CD14-positive monocyte (primary cell): ENCODE measurements around the gene IL1F10. TPM values are rescaled to one million over a fixed set of nuclear protein-coding genes. Genes with fewer than 3 reads are reported as not detected.

Experiments
- DNase-seq, 3 donors: peaks; one replicate each; pipeline ENCODE4 v3.0.0-alpha.2; 2011 to 2022
- H2AFZ ChIP-seq: 2 replicates; pipeline ENCODE4 v1.6.0; 2012; ENCODE audit warnings: mild to moderate bottlenecking, low read depth, low read length, inconsistent platforms; ENCODE audit not compliant: insufficient read depth, poor library complexity, severe bottlenecking
- H3K27ac ChIP-seq, 2 donors: 1 replicate in 1 of 2; 2 replicates in 1 of 2; pipeline ENCODE4 v1.5.1; 2012 to 2013; ENCODE audit warnings: low read length in 2 of 2, control low read depth in 1 of 2, inconsistent platforms in 1 of 2, low read depth in 1 of 2, mild to moderate bottlenecking in 1 of 2
- H3K27me3 ChIP-seq, 2 donors: one replicate each; pipeline versions ENCODE4 v1.6.0 to v1.6.1; 2011 to 2013; ENCODE audit warnings: low read length in 2 of 2; ENCODE audit not compliant: control insufficient read depth in 2 of 2, insufficient read depth in 2 of 2
- H3K36me3 ChIP-seq, 2 donors: replicated peaks in 1 of 2; 1 replicate in 1 of 2; 2 replicates in 1 of 2; pipeline versions ENCODE4 v1.5.1 to v1.6.1; 2012 to 2013; ENCODE audit warnings: low read length in 2 of 2, control low read depth in 1 of 2, inconsistent platforms in 1 of 2, mild to moderate bottlenecking in 1 of 2; ENCODE audit not compliant: insufficient read depth in 2 of 2, control insufficient read depth in 1 of 2
- H3K4me1 ChIP-seq, 2 donors: 1 replicate in 1 of 2; 2 replicates in 1 of 2; pipeline versions ENCODE4 v1.5.1 to v1.6.1; 2012 to 2013; ENCODE audit warnings: low read length in 2 of 2, control low read depth in 1 of 2, inconsistent platforms in 1 of 2, mild to moderate bottlenecking in 1 of 2, moderate library complexity in 1 of 2; ENCODE audit not compliant: insufficient read depth in 2 of 2, control insufficient read depth in 1 of 2
- H3K4me2 ChIP-seq: replicated peaks from 2 replicates; pipeline ENCODE3; 2012; ENCODE audit warnings: low read length, moderate library complexity, mild to moderate bottlenecking; ENCODE audit not compliant: poor library complexity, severe bottlenecking; ENCODE audit errors: extremely low read depth
- H3K4me3 ChIP-seq, 3 experiments: fragments of 200-600 bp in 1 of 3; sonication (generic) in 1 of 3; replicated peaks in 1 of 3; 1 replicate in 2 of 3; 2 replicates in 1 of 3; pipeline ENCODE4 v1.5.1; 2011 to 2013; ENCODE audit warnings: low read length in 3 of 3, mild to moderate bottlenecking in 3 of 3, control low read depth in 2 of 3, low read depth in 2 of 3, inconsistent platforms in 1 of 3, moderate library complexity in 1 of 3
- H3K79me2 ChIP-seq: 2 replicates; pipeline ENCODE4 v1.6.0; 2012; ENCODE audit warnings: mild to moderate bottlenecking, control low read depth, inconsistent platforms, low read length, moderate library complexity; ENCODE audit not compliant: insufficient read depth
- H3K9ac ChIP-seq: 2 replicates; pipeline ENCODE4 v1.6.0; 2017; ENCODE audit warnings: low read length, mild to moderate bottlenecking; ENCODE audit not compliant: insufficient read depth, poor library complexity, severe bottlenecking
- H3K9me3 ChIP-seq, 2 donors: replicated peaks in 1 of 2; 1 replicate in 1 of 2; 2 replicates in 1 of 2; pipeline versions ENCODE4 v1.5.1 to v1.6.1; 2012 to 2013; ENCODE audit warnings: low read length in 2 of 2, control low read depth in 1 of 2; ENCODE audit not compliant: control insufficient read depth in 1 of 2, insufficient read depth in 1 of 2
- H4K20me1 ChIP-seq: 2 replicates; pipeline ENCODE4 v1.6.0; 2012; ENCODE audit warnings: mild to moderate bottlenecking, low read length, control low read depth, moderate library complexity; ENCODE audit not compliant: insufficient read depth
- H3K27ac Mint-ChIP-seq, 7 donors: one replicate each; pipeline ENCODE4 v1.8.0; 2020; ENCODE audit warnings: mild to moderate bottlenecking in 7 of 7, mixed read lengths in 7 of 7, moderate library complexity in 6 of 7, inconsistent platforms in 2 of 7
- H3K27me3 Mint-ChIP-seq, 3 donors: one replicate each; pipeline ENCODE4 v1.8.0; 2021 to 2022; ENCODE audit warnings: low read depth in 3 of 3, mild to moderate bottlenecking in 3 of 3, mixed read lengths in 3 of 3, moderate library complexity in 3 of 3, inconsistent platforms in 1 of 3
- H3K36me3 Mint-ChIP-seq, 2 donors: one replicate each; pipeline ENCODE4 v1.8.0; 2020; ENCODE audit warnings: mixed read lengths in 2 of 2, inconsistent platforms in 1 of 2, mild to moderate bottlenecking in 1 of 2
- H3K4me1 Mint-ChIP-seq: one replicate; pipeline ENCODE4 v1.8.0; 2020; ENCODE audit warnings: mild to moderate bottlenecking, mixed read lengths
- H3K4me3 Mint-ChIP-seq, 2 donors: one replicate each; pipeline ENCODE4 v1.8.0; 2020; ENCODE audit warnings: mild to moderate bottlenecking in 2 of 2, mixed read lengths in 2 of 2, moderate library complexity in 1 of 2
- H3K9me3 Mint-ChIP-seq, 7 donors: one replicate each; pipeline ENCODE4 v1.8.0; 2020 to 2022; ENCODE audit warnings: mixed read lengths in 7 of 7, mild to moderate bottlenecking in 6 of 7, moderate library complexity in 6 of 7, inconsistent platforms in 2 of 7
- CTCF ChIP-seq: fragments of 200-600 bp; IDR thresholded peaks from one replicate; pipeline ENCODE4 v1.8.0; 2022; ENCODE audit warnings: antibody characterized with exemption, mild to moderate bottlenecking
- WGBS: methylation state at CpG from one replicate; pipeline ENCODE4 v1.1.5; 2013; ENCODE audit warnings: missing lambda C conversion rate; ENCODE audit not compliant: insufficient coverage; 5-methylcytosine and 5-hydroxymethylcytosine counted together
- intact Hi-C, 2 donors: fragments of 100-400 bp; cut with micrococcal nuclease; formaldehyde crosslinking; loops; one replicate each; pipeline versions ENCODE4 v1.15.0 to v1.15.1; 2023
- polyA plus RNA-seq, 3 donors: library from polyadenylated mRNA; depleted of rRNA in 1 of 3; unstranded in 2 of 3; stranded (reverse) in 1 of 3; fragments of 300-500 nt in 2 of 3; fragments of >200 nt in 1 of 3; fragmentation: Illumina TruSeq in 2 of 3; gene quantifications; 1 replicate in 2 of 3; 2 replicates in 1 of 3; pipeline ENCODE4 v1.2.3, GENCODE V29; 2012 to 2021

Gene IL1F10
- polyA plus RNA-seq, 3 donors: not detected

- no peak for DNase-seq
- Mint-ChIP-seq H3K9me3 (peaks cover 12 to 25% (median 21%) of the 10 kb centered on the region in 7 donors), H3K4me1 (no peaks in the 10 kb centered on the region), H3K27ac (no peak overlapping the region), H3K4me3 (no peak overlapping the region), H3K36me3 (no peaks in the 10 kb centered on the region), H3K27me3 (peaks cover 2 to 7% (median 2%) of the 10 kb centered on the region in 3 donors)
- intact Hi-C loops: no loop called here
- TF ChIP-seq CTCF: no peak
- Histone ChIP-seq H3K4me2 (no peak overlapping the region), H3K4me3 (no peak overlapping the region), H3K9ac (no peak overlapping the region), H3K36me3 (no peaks in the 10 kb centered on the region), H2AFZ (no peak overlapping the region), H3K9me3 (peaks cover 0 to 8% of the 10 kb centered on the region in 2 donors), H3K27ac (no peak overlapping the region), H4K20me1 (no peaks in the 10 kb centered on the region), H3K79me2 (no peaks in the 10 kb centered on the region), H3K4me1 (no peaks in the 10 kb centered on the region), H3K27me3 (no peaks in the 10 kb centered on the region)
- no CpG with 5 or more reads among the region's 1 CpG for WGBS
These were observed 10.7 kb upstream of the IL1F10 start for GRCh38 chr2:113057117-113057516.

DNA sequence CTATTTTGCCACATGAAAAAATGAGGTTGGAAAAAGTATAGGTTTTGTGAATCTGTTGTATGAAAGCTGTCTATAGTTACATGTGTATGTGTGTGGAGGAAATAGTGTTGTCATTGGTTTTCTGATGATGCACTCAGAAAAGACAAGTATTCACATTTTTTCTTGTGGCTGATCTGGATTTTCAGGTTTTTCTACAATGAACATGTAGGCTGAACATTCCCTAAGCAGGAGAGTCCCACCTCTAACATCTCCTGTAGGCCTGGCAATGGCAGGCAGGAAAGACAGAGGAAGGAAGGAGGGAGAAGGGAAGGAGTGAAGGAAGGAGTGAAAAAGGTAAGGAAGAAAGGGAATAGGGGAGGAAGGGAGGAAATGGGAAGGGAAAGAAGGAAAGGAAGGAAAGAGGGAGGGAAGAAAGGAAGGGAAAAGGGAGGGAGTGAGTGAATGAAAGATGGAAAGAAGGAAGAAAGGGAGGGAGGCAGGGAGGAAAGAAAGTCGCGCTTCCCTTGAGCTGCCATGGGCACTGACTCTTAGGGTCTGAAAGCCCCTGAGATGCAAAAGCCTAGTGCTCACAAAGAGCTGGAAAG, 9.3 kb upstream of the IL1F10 start:
- no peaks in the 10 kb centered on the region for H3K36me3 Mint-ChIP-seq
- intact Hi-C loops: no loop called here
- no peak overlapping the region for H3K4me3 ChIP-seq
- no peaks in the 10 kb centered on the region for H3K4me1 Mint-ChIP-seq
- no peaks in the 10 kb centered on the region for H3K27me3 ChIP-seq
- no peak overlapping the region for H3K27ac Mint-ChIP-seq
- H3K4me2 ChIP-seq: no peak overlapping the region
- no peaks in the 10 kb centered on the region for H3K36me3 ChIP-seq
- H3K9ac ChIP-seq: no peak overlapping the region
- H3K27me3 Mint-ChIP-seq: peaks cover 2 to 5% (median 4%) of the 10 kb centered on the region in 3 donors
- peaks cover 12 to 25% (median 21%) of the 10 kb centered on the region in 7 donors for H3K9me3 Mint-ChIP-seq
- H3K4me1 ChIP-seq: no peaks in the 10 kb centered on the region
- H3K79me2 ChIP-seq: no peaks in the 10 kb centered on the region
- no peak overlapping the region for H2AFZ ChIP-seq
- DNase-seq: no peak
- no peak overlapping the region for H3K27ac ChIP-seq
- no peaks in the 10 kb centered on the region for H4K20me1 ChIP-seq
- H3K9me3 ChIP-seq: peaks cover 0 to 8% of the 10 kb centered on the region in 2 donors
- 50% methylated on average over 2 of the region's 2 CpGs for WGBS
- no peak for TF ChIP-seq CTCF
- no peak overlapping the region for H3K4me3 Mint-ChIP-seq
